ENCODE measurements around the gene MBD1. TPM values are rescaled to one million over a fixed set of nuclear protein-coding genes. Genes with fewer than 3 reads are reported as not detected.

The MBD1 gene
- total RNA-seq, 1 experiment from 2014 or later, result 58.1 TPM

- no peaks in the 10 kb centered on the region for H4K20me1 ChIP-seq (ENCODE audit: control insufficient read depth, insufficient read depth, insufficient read length)
- H3K23me2 ChIP-seq (ENCODE audit: insufficient read length, low read depth, low read length, poor library complexity, severe bottlenecking), result no peaks in the 10 kb centered on the region
- no peaks in the 10 kb centered on the region for H3K27me3 ChIP-seq (ENCODE audit: insufficient read depth, low read length)
- TF ChIP-seq CTCF (conservative IDR thresholded peaks at IDR 0.05), result no peak
- H3K27ac Mint-ChIP-seq, result no peak overlapping the region
- H2AK5ac ChIP-seq (ENCODE audit: insufficient read length, low read length), result no peak overlapping the region
- H3K9me3 Mint-ChIP-seq, result no peaks in the 10 kb centered on the region; a peak in 1 of 5 replicates
- H2BK20ac ChIP-seq (ENCODE audit: low read depth, low read length, poor library complexity, severe bottlenecking), result no peak overlapping the region
- H3K27me3 Mint-ChIP-seq (ENCODE audit: low read depth), result peaks cover 57% of the 10 kb centered on the region
- H2BK5ac ChIP-seq (ENCODE audit: insufficient read length, low read length), result no peak overlapping the region
- no peaks in the 10 kb centered on the region for H3K9me3 ChIP-seq (ENCODE audit: control insufficient read depth, low read depth, low read length)
- H4K91ac ChIP-seq (ENCODE audit: insufficient read length, low read depth, low read length), result no peak overlapping the region
- H3K23ac ChIP-seq (ENCODE audit: insufficient read length, low read depth, low read length), result no peak overlapping the region
- H2BK15ac ChIP-seq (ENCODE audit: low read depth, low read length), result no peak overlapping the region
- H4K5ac ChIP-seq (ENCODE audit: insufficient read length, low read depth, low read length), result no peak overlapping the region
- no peak overlapping the region for H3K18ac ChIP-seq (ENCODE audit: insufficient read length, low read depth, low read length)
- H2BK12ac ChIP-seq (ENCODE audit: insufficient read length, low read depth, low read length), result no peak overlapping the region
- H2AFZ ChIP-seq (ENCODE audit: low read length), result no peak overlapping the region
- no peaks in the 10 kb centered on the region for H3K79me1 ChIP-seq (ENCODE audit: insufficient read depth, low read depth, low read length, poor library complexity, severe bottlenecking)
- no peak overlapping the region for H2BK120ac ChIP-seq (ENCODE audit: low read depth, low read length, poor library complexity, severe bottlenecking)
- no peak overlapping the region for H3K14ac ChIP-seq (ENCODE audit: insufficient read depth, low read length)
- H3T11ph ChIP-seq (ENCODE audit: low read length), result no peak overlapping the region
- no peak overlapping the region; a peak in 2 of 5 replicates for H3K4me3 Mint-ChIP-seq
- peak overlapping the region; percentile 49 for H3K4me2 ChIP-seq (ENCODE audit: insufficient read depth, insufficient read length, low read length)
- no peak overlapping the region for H3K27ac ChIP-seq (ENCODE audit: insufficient read length, low read depth, low read length)
- no peak overlapping the region for H3K4ac ChIP-seq (ENCODE audit: low read depth, low read length)
- no peaks in the 10 kb centered on the region for H3K79me2 ChIP-seq (ENCODE audit: insufficient read depth, low read length)
- no peak for DNase-seq
- peaks cover 2 to 7% of the 10 kb centered on the region in 2 experiments; a peak in 2 of 4 replicates for H3K4me1 Mint-ChIP-seq
- WGBS (ENCODE audit: extremely low coverage, insufficient read length, low lambda C conversion rate), result no CpG with 5 or more reads among the region's 49 CpGs
- no peaks in the 10 kb centered on the region for H3K4me1 ChIP-seq (ENCODE audit: insufficient read depth, low read length)
- H3K56ac ChIP-seq (ENCODE audit: insufficient read length, low read depth, low read length), result no peak overlapping the region
- H3K36me3 Mint-ChIP-seq (ENCODE audit: insufficient read depth in 1 of 3, low read depth in 3 of 3), result no peaks in the 10 kb centered on the region
- no peak overlapping the region for H4K8ac ChIP-seq (replicated peaks; ENCODE audit: insufficient read length, low read depth, low read length)
- no peak overlapping the region for H3K9ac ChIP-seq (ENCODE audit: extremely low read depth, insufficient read length, low read length)
Measured at GRCh38 chr18:50298443-50299284, 17.3 kb upstream of the MBD1 start.
